ENCODE measurements around the gene CDCA7.

CDCA7 gene

DNA sequence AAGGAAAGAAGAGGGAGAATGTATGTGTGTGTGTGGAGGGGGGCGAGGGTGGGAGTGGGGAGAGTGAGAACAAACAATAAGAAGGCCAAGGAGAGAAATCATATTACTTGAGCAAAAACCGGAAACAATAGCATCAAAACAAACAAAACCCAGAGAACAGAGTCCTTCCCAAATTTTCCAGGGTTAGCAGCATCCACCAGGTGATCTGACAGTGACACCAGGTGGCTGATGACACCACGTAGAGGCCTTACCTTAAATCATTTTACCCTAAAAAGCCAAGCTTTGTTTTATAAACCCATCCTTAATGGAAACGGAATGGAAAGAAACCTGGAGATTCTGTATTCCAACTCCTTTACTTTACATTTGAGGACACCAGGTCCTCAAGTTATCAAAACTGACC is 42.9 kb downstream of the CDCA7 start:
- Histone ChIP-seq H3K4me3 (ENCODE audit: low read depth, low read length, poor library complexity, severe bottlenecking) (no peak overlapping the region), H2AFZ (ENCODE audit: low read length) (no peak overlapping the region), H3K36me3 (ENCODE audit: insufficient read depth, low read length) (no peaks in the 10 kb centered on the region), H3K27me3 (ENCODE audit: insufficient read depth, low read length) (no peaks in the 10 kb centered on the region), H3K79me2 (ENCODE audit: insufficient read depth, low read length) (no peaks in the 10 kb centered on the region), H3K9me2 (ENCODE audit: low read depth, low read length) (no peaks in the 10 kb centered on the region), H3K4me1 (ENCODE audit: insufficient read depth, low read length, severe bottlenecking) (no peaks in the 10 kb centered on the region), H3K4me2 (ENCODE audit: low read length) (no peak overlapping the region), H3K9ac (ENCODE audit: low read length) (no peak overlapping the region), H3K9me3 (ENCODE audit: low read length) (no peaks in the 10 kb centered on the region), H3F3A (ENCODE audit: insufficient read depth, low read length) (no peaks in the 10 kb centered on the region), H3K27ac (ENCODE audit: low read depth, low read length, poor library complexity, severe bottlenecking) (no peak overlapping the region), H4K20me1 (ENCODE audit: insufficient read depth, low read length) (no peaks in the 10 kb centered on the region)
- TF ChIP-seq EZH2 (IDR thresholded peaks at IDR 0.05; ENCODE audit: borderline replicate concordance, low read length), result no peak
- TF ChIP-seq, protein P1, sequence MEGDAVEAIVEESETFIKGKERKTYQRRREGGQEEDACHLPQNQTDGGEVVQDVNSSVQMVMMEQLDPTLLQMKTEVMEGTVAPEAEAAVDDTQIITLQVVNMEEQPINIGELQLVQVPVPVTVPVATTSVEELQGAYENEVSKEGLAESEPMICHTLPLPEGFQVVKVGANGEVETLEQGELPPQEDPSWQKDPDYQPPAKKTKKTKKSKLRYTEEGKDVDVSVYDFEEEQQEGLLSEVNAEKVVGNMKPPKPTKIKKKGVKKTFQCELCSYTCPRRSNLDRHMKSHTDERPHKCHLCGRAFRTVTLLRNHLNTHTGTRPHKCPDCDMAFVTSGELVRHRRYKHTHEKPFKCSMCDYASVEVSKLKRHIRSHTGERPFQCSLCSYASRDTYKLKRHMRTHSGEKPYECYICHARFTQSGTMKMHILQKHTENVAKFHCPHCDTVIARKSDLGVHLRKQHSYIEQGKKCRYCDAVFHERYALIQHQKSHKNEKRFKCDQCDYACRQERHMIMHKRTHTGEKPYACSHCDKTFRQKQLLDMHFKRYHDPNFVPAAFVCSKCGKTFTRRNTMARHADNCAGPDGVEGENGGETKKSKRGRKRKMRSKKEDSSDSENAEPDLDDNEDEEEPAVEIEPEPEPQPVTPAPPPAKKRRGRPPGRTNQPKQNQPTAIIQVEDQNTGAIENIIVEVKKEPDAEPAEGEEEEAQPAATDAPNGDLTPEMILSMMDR (IDR thresholded peaks at IDR 0.05; ENCODE audit: low read length), result peak; percentile 41; the same call in 1 of the 2 replicates

DNA sequence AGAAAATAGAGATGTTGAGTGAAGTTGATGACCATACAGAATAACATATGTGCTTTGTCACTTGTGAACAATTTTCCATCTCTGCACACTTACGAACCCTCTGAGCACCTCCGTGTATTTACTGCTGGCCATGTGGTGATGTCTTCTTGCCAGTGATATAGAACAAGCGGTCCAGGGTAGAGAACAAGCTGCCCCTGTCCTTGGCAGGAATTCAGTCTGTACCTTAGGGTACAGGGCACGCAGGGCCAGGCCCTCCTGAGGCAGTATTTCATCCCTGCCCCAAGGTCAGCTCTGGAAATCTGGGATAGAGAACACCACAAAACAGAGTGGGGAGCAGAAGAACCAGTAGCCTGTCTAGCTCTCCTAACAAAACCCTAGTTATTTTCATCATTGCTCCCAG is 44.6 kb downstream of the CDCA7 start:
- Histone ChIP-seq H2AFZ (ENCODE audit: low read length) (no peak overlapping the region), H3K4me3 (ENCODE audit: low read depth, low read length, poor library complexity, severe bottlenecking) (no peak overlapping the region), H3K36me3 (ENCODE audit: insufficient read depth, low read length) (no peaks in the 10 kb centered on the region), H3K9me2 (ENCODE audit: low read depth, low read length) (no peaks in the 10 kb centered on the region), H3F3A (ENCODE audit: insufficient read depth, low read length) (no peaks in the 10 kb centered on the region), H3K9ac (ENCODE audit: low read length) (no peak overlapping the region), H3K4me2 (ENCODE audit: low read length) (no peak overlapping the region), H3K9me3 (ENCODE audit: low read length) (no peaks in the 10 kb centered on the region), H3K4me1 (ENCODE audit: insufficient read depth, low read length, severe bottlenecking) (no peaks in the 10 kb centered on the region), H4K20me1 (ENCODE audit: insufficient read depth, low read length) (no peaks in the 10 kb centered on the region), H3K79me2 (ENCODE audit: insufficient read depth, low read length) (no peaks in the 10 kb centered on the region), H3K27ac (ENCODE audit: low read depth, low read length, poor library complexity, severe bottlenecking) (no peak overlapping the region), H3K27me3 (ENCODE audit: insufficient read depth, low read length) (no peaks in the 10 kb centered on the region)
- TF ChIP-seq EZH2 (IDR thresholded peaks at IDR 0.05; ENCODE audit: borderline replicate concordance, low read length), result no peak
- TF ChIP-seq, protein P1 (IDR thresholded peaks at IDR 0.05; ENCODE audit: low read length), result no peak

- H3K27ac ChIP-seq (ENCODE audit: low read depth, low read length, poor library complexity, severe bottlenecking), result no peak overlapping the region
- no peaks in the 10 kb centered on the region for H3K27me3 ChIP-seq (ENCODE audit: insufficient read depth, low read length)
- H2AFZ ChIP-seq (ENCODE audit: low read length), result no peak overlapping the region
- H3K9me2 ChIP-seq (ENCODE audit: low read depth, low read length), result no peaks in the 10 kb centered on the region
- TF ChIP-seq, protein P1 (IDR thresholded peaks at IDR 0.05; ENCODE audit: low read length), result peak; percentile 30; the same call in 1 of the 2 replicates
- TF ChIP-seq EZH2 (IDR thresholded peaks at IDR 0.05; ENCODE audit: borderline replicate concordance, low read length), result no peak
- no peak overlapping the region for H3K4me2 ChIP-seq (ENCODE audit: low read length)
- H3K4me1 ChIP-seq (ENCODE audit: insufficient read depth, low read length, severe bottlenecking), result no peaks in the 10 kb centered on the region
- no peaks in the 10 kb centered on the region for H3K79me2 ChIP-seq (ENCODE audit: insufficient read depth, low read length)
- no peak overlapping the region for H3K9ac ChIP-seq (ENCODE audit: low read length)
- H3K36me3 ChIP-seq (ENCODE audit: insufficient read depth, low read length), result no peaks in the 10 kb centered on the region
- no peaks in the 10 kb centered on the region for H3K9me3 ChIP-seq (ENCODE audit: low read length)
- no peak overlapping the region for H3K4me3 ChIP-seq (ENCODE audit: low read depth, low read length, poor library complexity, severe bottlenecking)
- H3F3A ChIP-seq (ENCODE audit: insufficient read depth, low read length), result no peaks in the 10 kb centered on the region
- no peaks in the 10 kb centered on the region for H4K20me1 ChIP-seq (ENCODE audit: insufficient read depth, low read length)
Observed at GRCh38 chr2:173400760-173401159, 46.1 kb downstream of the CDCA7 start.

Measured in OCI-LY1 (cell line).